Psoas muscle (tissue), 8 donors: ENCODE results near the gene BIRC3. TPM values are rescaled to one million over a fixed set of nuclear protein-coding genes. Genes with fewer than 3 reads are reported as not detected.

ENCODE experiments used
- ATAC-seq, 4 donors: fragments of 200-7000 bp; cut with Tn5 transposase; one replicate each; pipeline ENCODE4 v1.9.1; 2020; ENCODE audit warnings: moderate library complexity in 3 of 4, mild to moderate bottlenecking in 2 of 4
- DNase-seq, 2 donors: peaks; one replicate each; pipeline ENCODE4 v3.0.0-alpha.2; 2020
- H3K27ac ChIP-seq: fragments of 200-600 bp; one replicate; pipeline ENCODE4 v1.8.0; 2022
- H3K27me3 ChIP-seq, 3 donors: fragments of 200-600 bp in 1 of 3; one replicate each; pipeline versions ENCODE4 v1.6.1 to v1.8.0; 2013 to 2022; ENCODE audit warnings: low read length in 2 of 3, mild to moderate bottlenecking in 2 of 3, moderate library complexity in 1 of 3; ENCODE audit not compliant: insufficient read depth in 3 of 3
- H3K36me3 ChIP-seq, 2 donors: fragments of 200-600 bp in 1 of 2; one replicate each; pipeline versions ENCODE4 v1.6.1 to v1.8.0; 2013 to 2022; ENCODE audit warnings: low read depth in 1 of 2, mild to moderate bottlenecking in 1 of 2, moderate library complexity in 1 of 2; ENCODE audit not compliant: insufficient read depth in 1 of 2
- H3K4me1 ChIP-seq: fragments of 200-600 bp; one replicate; pipeline ENCODE4 v1.8.0; 2022
- H3K4me3 ChIP-seq: fragments of 200-600 bp; one replicate; pipeline ENCODE4 v1.8.0; 2022; ENCODE audit warnings: mild to moderate bottlenecking
- H3K9me3 ChIP-seq: fragments of 200-600 bp; one replicate; pipeline ENCODE4 v1.8.0; 2022
- WGBS, 3 donors: extraction: QIAGEN DNeasy Blood & Tissue Kit; methylation state at CpG; one replicate each; pipeline versions ENCODE4 v1.1.6 to v1.1.7; 2013; 5-methylcytosine and 5-hydroxymethylcytosine counted together
- intact Hi-C, 2 donors: fragments of 100-400 bp; cut with DNase I; formaldehyde crosslinking; loops; one replicate each; pipeline versions ENCODE4 v1.11.0 to v1.14.2; 2022
- polyA plus RNA-seq, 3 donors: library from polyadenylated mRNA; stranded (reverse); fragments of 200-250 nt; gene quantifications; one replicate each; pipeline ENCODE4 v1.2.3, GENCODE V29; 2013
- total RNA-seq, 4 donors: library from RNA; stranded (reverse); fragmentation: NEBNext Ultra II Directional in 2 of 4; extraction: Animal tissue kit (Norgen Biotek cat#: 25700) in 2 of 4; gene quantifications; one replicate each; pipeline versions ENCODE4 v1.2.1 to v1.2.4, GENCODE V29; 2021 to 2023
- TF ChIP-seq, protein P1 (sequence below): fragments of 200-600 bp; IDR thresholded peaks from one replicate; pipeline ENCODE4 v1.8.0; 2022; ENCODE audit warnings: antibody characterized with exemption
- donor health status: healthy with polysubstance abuse.
- donor health status: DM: no; HTN: no; CAD: no; lungs with moderate emphysema.
- donor health status: Bipolar disorder and iron deficiency.
- donor health status: healthy.
- donor health status: DM: yes; HTN: yes; CAD: no.
- donor health status: DM: no; HTN: no; CAD: no.
- donor health status: DM: no; HTN: no; CAD: no.
- donor health status: DM: yes; HTN: yes; CAD: no.

Gene BIRC3
- total and polyA plus RNA-seq, 7 donors, result 0.97 to 3.8 (median 2.3) TPM

DNA sequence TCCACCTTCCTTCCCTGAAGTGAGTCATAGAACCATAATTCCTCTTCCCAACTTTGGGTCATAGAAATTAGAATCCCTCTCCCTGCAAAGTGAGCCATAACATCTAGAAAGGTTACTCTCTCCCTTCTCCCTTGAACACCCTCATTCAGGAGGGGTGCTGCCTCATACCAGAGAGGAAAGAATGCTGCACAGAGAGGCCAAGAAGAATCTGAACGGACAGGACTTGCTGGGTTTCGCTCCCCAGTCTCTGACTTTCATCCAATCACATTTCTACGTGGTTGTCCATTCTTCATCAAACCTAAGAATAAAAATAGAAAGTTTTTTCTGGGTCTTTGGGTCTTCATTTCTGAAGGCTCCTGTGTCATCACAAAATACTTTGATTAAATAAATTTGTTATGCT lies 31.0 kb upstream of the BIRC3 start:
- no peak overlapping the region for H3K27ac ChIP-seq
- intact Hi-C loops, result no loop called here

DNA sequence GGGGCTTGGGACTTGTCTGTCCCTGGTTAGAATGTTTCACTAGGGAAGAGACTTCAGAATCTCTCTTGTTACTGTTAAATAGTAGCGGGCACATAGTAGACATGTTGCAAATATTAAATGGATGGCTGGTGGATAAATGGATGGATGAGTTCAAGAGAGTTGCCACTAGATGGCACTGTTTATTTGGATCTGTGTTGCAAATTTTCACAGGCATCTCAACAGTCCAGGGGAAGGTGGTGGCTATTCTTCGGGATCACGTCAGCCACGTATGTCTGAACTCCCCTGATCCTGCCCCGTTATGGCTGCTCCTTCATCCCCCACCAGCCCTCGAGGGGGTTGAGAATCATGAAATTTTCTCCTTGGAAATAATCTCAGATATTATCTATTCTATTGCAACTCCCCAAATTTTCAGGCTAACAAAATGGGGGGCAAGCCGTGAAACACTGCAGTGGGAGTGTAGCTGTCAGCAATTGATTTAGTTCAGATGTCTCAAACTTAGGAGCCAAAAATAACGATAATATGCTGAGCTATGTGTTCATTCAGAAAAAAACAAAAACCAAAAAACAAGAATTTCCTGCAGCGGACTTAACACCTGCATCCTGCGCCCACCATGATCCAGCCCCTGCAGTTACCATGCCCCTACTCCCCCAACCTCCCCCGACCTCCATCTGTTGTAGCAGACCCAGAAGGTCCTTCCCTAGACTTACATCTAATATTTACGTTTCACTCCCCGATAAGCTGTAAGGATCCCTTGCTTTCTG lies 29.1 kb upstream of the BIRC3 start:
- no peak for DNase-seq
- no peaks in the 10 kb centered on the region for H3K27me3 ChIP-seq
- ATAC-seq, result peak; percentile 88 to 95 (median 90)
- TF ChIP-seq, protein P1, sequence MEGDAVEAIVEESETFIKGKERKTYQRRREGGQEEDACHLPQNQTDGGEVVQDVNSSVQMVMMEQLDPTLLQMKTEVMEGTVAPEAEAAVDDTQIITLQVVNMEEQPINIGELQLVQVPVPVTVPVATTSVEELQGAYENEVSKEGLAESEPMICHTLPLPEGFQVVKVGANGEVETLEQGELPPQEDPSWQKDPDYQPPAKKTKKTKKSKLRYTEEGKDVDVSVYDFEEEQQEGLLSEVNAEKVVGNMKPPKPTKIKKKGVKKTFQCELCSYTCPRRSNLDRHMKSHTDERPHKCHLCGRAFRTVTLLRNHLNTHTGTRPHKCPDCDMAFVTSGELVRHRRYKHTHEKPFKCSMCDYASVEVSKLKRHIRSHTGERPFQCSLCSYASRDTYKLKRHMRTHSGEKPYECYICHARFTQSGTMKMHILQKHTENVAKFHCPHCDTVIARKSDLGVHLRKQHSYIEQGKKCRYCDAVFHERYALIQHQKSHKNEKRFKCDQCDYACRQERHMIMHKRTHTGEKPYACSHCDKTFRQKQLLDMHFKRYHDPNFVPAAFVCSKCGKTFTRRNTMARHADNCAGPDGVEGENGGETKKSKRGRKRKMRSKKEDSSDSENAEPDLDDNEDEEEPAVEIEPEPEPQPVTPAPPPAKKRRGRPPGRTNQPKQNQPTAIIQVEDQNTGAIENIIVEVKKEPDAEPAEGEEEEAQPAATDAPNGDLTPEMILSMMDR, result peak; percentile 71
- H3K36me3 ChIP-seq, result no peaks in the 10 kb centered on the region
- H3K4me3 ChIP-seq, result peak overlapping the region; percentile 21
- intact Hi-C loops, result loop anchor here in 1 of 2 donors (2.0 kb wide), 2 partner anchors 59 to 207 kb away; partner anchors contain the start of gene BIRC2
- WGBS, 3 donors, result 33% methylated on average over 13 of the region's 13 CpGs
- no peak overlapping the region for H3K27ac ChIP-seq
- H3K4me1 ChIP-seq, result no peaks in the 10 kb centered on the region
- no peaks in the 10 kb centered on the region for H3K9me3 ChIP-seq

More for the DNA sequence above, 31.0 kb upstream of the BIRC3 start:
- TF ChIP-seq, protein P1, result no peak
- Histone ChIP-seq H3K36me3 (no peaks in the 10 kb centered on the region), H3K4me1 (no peaks in the 10 kb centered on the region), H3K4me3 (no peak overlapping the region), H3K27me3 (no peaks in the 10 kb centered on the region), H3K9me3 (no peaks in the 10 kb centered on the region)
- 90 to 93% (median 92%) methylated on average over 3 of the region's 3 CpGs for WGBS, 3 donors
- ATAC-seq, result no peak
- no peak for DNase-seq

DNA sequence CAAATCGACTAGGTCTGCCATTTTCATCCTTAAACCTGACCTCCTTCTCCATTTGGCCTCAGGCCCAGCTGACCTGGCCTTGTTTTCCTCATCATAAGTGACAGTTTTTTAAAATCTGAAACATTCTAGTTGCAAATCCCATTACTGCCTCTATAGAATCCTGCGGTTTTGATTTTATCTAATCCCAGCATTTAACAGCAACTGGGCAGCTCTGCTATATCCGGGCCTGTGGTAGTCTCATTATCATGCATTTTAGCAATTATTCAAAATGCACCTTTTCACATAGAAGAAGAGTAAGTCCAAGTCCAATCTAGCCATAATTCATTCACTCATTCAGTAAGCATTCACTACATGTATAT lies 28.6 kb upstream of the BIRC3 start:
- H3K27me3 ChIP-seq, result no peaks in the 10 kb centered on the region
- TF ChIP-seq, protein P1, result no peak
- ATAC-seq (no peak), DNase-seq (no peak)
- no peak overlapping the region for H3K27ac ChIP-seq
- WGBS, 3 donors, result 76 to 79% (median 77%) methylated on average over 3 of the region's 3 CpGs
- H3K9me3 ChIP-seq, result no peaks in the 10 kb centered on the region
- no peak overlapping the region for H3K4me3 ChIP-seq
- intact Hi-C loops, result loop anchor here in 1 of 2 donors (2.0 kb wide), 2 partner anchors 58 to 206 kb away; partner anchors contain the start of gene BIRC2
- no peaks in the 10 kb centered on the region for H3K4me1 ChIP-seq
- H3K36me3 ChIP-seq, result no peaks in the 10 kb centered on the region

DNA sequence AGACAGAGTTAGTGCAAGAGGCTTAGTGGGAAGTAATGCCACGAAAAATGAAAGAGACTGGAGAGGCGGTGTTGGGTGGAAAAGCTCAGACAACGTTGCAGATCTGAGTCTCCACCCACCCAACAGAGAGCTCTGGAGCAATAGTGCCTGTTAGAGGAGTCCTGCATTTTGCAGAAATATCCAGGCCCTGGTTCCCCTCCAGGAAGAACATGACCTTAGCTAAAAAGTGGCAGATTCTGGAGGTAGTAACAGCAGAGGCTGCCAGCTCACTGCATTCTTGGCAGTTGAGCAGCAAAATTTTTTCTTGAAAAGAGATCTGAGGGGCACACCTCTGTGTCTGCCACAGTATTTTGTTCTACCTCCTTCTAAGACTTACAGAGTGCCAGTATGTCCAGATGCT lies 27.7 kb upstream of the BIRC3 start:
- no peak overlapping the region for H3K27ac ChIP-seq
- H3K36me3 ChIP-seq, result no peaks in the 10 kb centered on the region
- TF ChIP-seq, protein P1, result no peak
- H3K4me3 ChIP-seq, result no peak overlapping the region
- H3K27me3 ChIP-seq, result no peaks in the 10 kb centered on the region
- 41 to 54% (median 51%) methylated on average over 3 of the region's 3 CpGs for WGBS, 3 donors
- intact Hi-C loops, result loop anchor here in 1 of 2 donors (2.0 kb wide), 2 partner anchors 57 to 205 kb away; partner anchors contain the start of gene BIRC2
- DNase-seq, result no peak
- ATAC-seq, result no peak
- H3K4me1 ChIP-seq, result no peaks in the 10 kb centered on the region
- H3K9me3 ChIP-seq, result no peaks in the 10 kb centered on the region
